PC-3 (cell line): Measurements from ENCODE around the gene ATP6AP1. TPM values are rescaled to one million over a fixed set of nuclear protein-coding genes. Genes with fewer than 3 reads are reported as not detected.

Experiments used
- ATAC-seq: fragments of 200-7000 bp; cut with Tn5 transposase; 2 replicates; pipeline ENCODE4 v1.9.1; 2020; ENCODE audit warnings: mild to moderate bottlenecking, moderate library complexity
- BruUV-seq: library from RNA; stranded (reverse); fragments of 400-500 nt; replicated peaks from 2 replicates; lab custom pipeline; 2021; lab: Mats Ljungman, UMichigan
- CTCF ChIA-PET: fragments of 300-600 bp; sonication (Branson Sonifier 250); formaldehyde crosslinking; loops from one replicate; lab custom pipeline; 2022; ENCODE audit warnings: antibody characterized with exemption; lab: Charles Lee
- POLR2A ChIA-PET: fragments of 300-600 bp; sonication (Branson Sonifier 250); formaldehyde crosslinking; loops from one replicate; lab custom pipeline; 2022; ENCODE audit warnings: antibody characterized with exemption; ENCODE audit not compliant: unreplicated experiment; lab: Charles Lee
- DNase-seq: peaks from one replicate; pipeline ENCODE4 v3.0.0-alpha.2; 2015
- H2AFZ ChIP-seq: fragments of 300-600 bp; sonication (generic); 2 replicates; pipeline ENCODE4 v1.6.0; 2016; ENCODE audit warnings: antibody characterized with exemption, low read length
- H3F3A ChIP-seq: fragments of 300-600 bp; sonication (generic); one replicate; pipeline ENCODE4 v1.6.0; 2017; ENCODE audit warnings: antibody characterized with exemption, low read length, control low read depth, mild to moderate bottlenecking; ENCODE audit not compliant: unreplicated experiment
- H3K27ac ChIP-seq: fragments of 300-600 bp; sonication (generic); 2 replicates; pipeline ENCODE4 v1.5.1; 2016; ENCODE audit warnings: mild to moderate bottlenecking, low read length
- H3K27me3 ChIP-seq: fragments of 300-600 bp; sonication (generic); 2 replicates; pipeline ENCODE4 v1.6.1; 2016; ENCODE audit warnings: low read length, mixed read lengths
- H3K36me3 ChIP-seq: fragments of 300-600 bp; sonication (generic); 2 replicates; pipeline ENCODE4 v1.6.1; 2016; ENCODE audit warnings: low read depth, mixed run types, low read length, mixed read lengths
- H3K4me1 ChIP-seq: fragments of 300-600 bp; sonication (generic); 2 replicates; pipeline ENCODE4 v1.5.1; 2016; ENCODE audit warnings: low read length; ENCODE audit not compliant: insufficient read depth
- H3K4me2 ChIP-seq: fragments of 300-600 bp; sonication (generic); 2 replicates; pipeline ENCODE4 v1.6.0; 2016; ENCODE audit warnings: low read length
- H3K4me3 ChIP-seq: fragments of 300-600 bp; sonication (generic); 2 replicates; pipeline ENCODE4 v1.5.1; 2016; ENCODE audit warnings: mild to moderate bottlenecking, low read length, mixed read lengths
- H3K79me2 ChIP-seq: fragments of 300-600 bp; sonication (generic); 2 replicates; pipeline ENCODE4 v1.6.1; 2017; ENCODE audit warnings: low read length, mixed read lengths
- H3K9ac ChIP-seq: fragments of 300-600 bp; sonication (generic); 2 replicates; pipeline ENCODE4 v1.6.0; 2016; ENCODE audit warnings: mild to moderate bottlenecking, low read length
- H3K9me2 ChIP-seq: fragments of 300-600 bp; sonication (generic); replicated peaks from 2 replicates; pipeline ENCODE4 v1.6.1; 2016; ENCODE audit warnings: mixed run types, low read length, mixed read lengths
- H3K9me3 ChIP-seq: fragments of 300-600 bp; sonication (generic); 2 replicates; pipeline ENCODE4 v1.6.1; 2016; ENCODE audit warnings: low read length, mixed read lengths
- H4K20me1 ChIP-seq: fragments of 300-600 bp; sonication (generic); 2 replicates; pipeline ENCODE4 v1.6.1; 2016; ENCODE audit warnings: low read length, mixed read lengths
- CTCF ChIP-seq: fragments of 300-600 bp; sonication (generic); conservative IDR thresholded peaks from 2 replicates; pipeline ENCODE4 v1.5.1; 2017; ENCODE audit warnings: antibody characterized with exemption, low read depth, mild to moderate bottlenecking, low read length
- EZH2 ChIP-seq: fragments of 300-600 bp; sonication (generic); IDR thresholded peaks from one replicate; pipeline ENCODE4 v1.6.1; 2017; ENCODE audit warnings: antibody characterized with exemption, mild to moderate bottlenecking, low read length; ENCODE audit not compliant: unreplicated experiment
- EZH2phosphoT487 ChIP-seq: fragments of 300-600 bp; sonication (generic); IDR thresholded peaks from 2 replicates; pipeline ENCODE4 v1.6.1; 2018; ENCODE audit warnings: mild to moderate bottlenecking, antibody characterized with exemption, low read length, borderline replicate concordance
- intact Hi-C: fragments of 100-400 bp; cut with micrococcal nuclease; formaldehyde crosslinking; loops from 2 replicates; pipeline ENCODE4 v1.9.0; 2023
- total RNA-seq: library from RNA; depleted of rRNA; stranded (reverse); fragments of >200 nt; gene quantifications from 2 replicates; pipeline ENCODE4 v1.2.3, GENCODE V29; 2014

The ATP6AP1 gene
- total RNA-seq, 1 experiment from 2014 or later = 68.7 TPM

- Histone ChIP-seq H3K79me2 (peaks cover 55% of the 10 kb centered on the region), H3K4me2 (no peak overlapping the region), H3K27me3 (no peaks in the 10 kb centered on the region), H3K9me2 (no peaks in the 10 kb centered on the region), H4K20me1 (peaks cover 11% of the 10 kb centered on the region), H3K27ac (no peak overlapping the region), H3K36me3 (peaks cover 4% of the 10 kb centered on the region; the same call in 1 of the 2 replicates), H3K9ac (no peak overlapping the region), H3K4me1 (peaks cover 35% of the 10 kb centered on the region), H2AFZ (no peak overlapping the region), H3F3A (no peaks in the 10 kb centered on the region), H3K9me3 (no peaks in the 10 kb centered on the region), H3K4me3 (no peak overlapping the region)
- ChIA-PET CTCF (no interaction called here), POLR2A (no interaction called here)
- no TSS peak for BruUV-seq
- DNase-seq (no peak), ATAC-seq (no peak)
- no peak for TF ChIP-seq CTCF
- TF ChIP-seq EZH2 = no peak
- no peak for TF ChIP-seq EZH2phosphoT487
- intact Hi-C loops = loop anchor here (5.0 kb wide), 1 partner anchor 37 kb away; the partner anchor contains the start of gene LAGE3
Observed at GRCh38 chrX:154440623-154441357, 12.3 kb downstream of the ATP6AP1 start.

- no peak overlapping the region for H2AFZ ChIP-seq
- H3K36me3 ChIP-seq = peaks cover 4% of the 10 kb centered on the region; the same call in 1 of the 2 replicates
- ATAC-seq (no peak), DNase-seq (no peak)
- no peak overlapping the region for H3K9ac ChIP-seq
- intact Hi-C loops = loop anchor here (5.0 kb wide), 1 partner anchor 36 kb away; the partner anchor contains the start of gene LAGE3
- no peaks in the 10 kb centered on the region for H3F3A ChIP-seq
- no peaks in the 10 kb centered on the region for H3K9me3 ChIP-seq
- TF ChIP-seq EZH2 = no peak
- no peak for TF ChIP-seq CTCF
- no peak for TF ChIP-seq EZH2phosphoT487
- H3K27me3 ChIP-seq = no peaks in the 10 kb centered on the region
- H3K9me2 ChIP-seq = no peaks in the 10 kb centered on the region
- H3K4me3 ChIP-seq = no peak overlapping the region
- peaks cover 35% of the 10 kb centered on the region for H3K4me1 ChIP-seq
- POLR2A ChIA-PET = no interaction called here
- H3K27ac ChIP-seq = no peak overlapping the region
- peaks cover 56% of the 10 kb centered on the region for H3K79me2 ChIP-seq
- CTCF ChIA-PET = no interaction called here
- BruUV-seq = no TSS peak
- peaks cover 11% of the 10 kb centered on the region for H4K20me1 ChIP-seq
- no peak overlapping the region for H3K4me2 ChIP-seq
Observed at GRCh38 chrX:154441564-154441963, 13.1 kb downstream of the ATP6AP1 start.
